ENCODE results near the gene TXN.

DNA sequence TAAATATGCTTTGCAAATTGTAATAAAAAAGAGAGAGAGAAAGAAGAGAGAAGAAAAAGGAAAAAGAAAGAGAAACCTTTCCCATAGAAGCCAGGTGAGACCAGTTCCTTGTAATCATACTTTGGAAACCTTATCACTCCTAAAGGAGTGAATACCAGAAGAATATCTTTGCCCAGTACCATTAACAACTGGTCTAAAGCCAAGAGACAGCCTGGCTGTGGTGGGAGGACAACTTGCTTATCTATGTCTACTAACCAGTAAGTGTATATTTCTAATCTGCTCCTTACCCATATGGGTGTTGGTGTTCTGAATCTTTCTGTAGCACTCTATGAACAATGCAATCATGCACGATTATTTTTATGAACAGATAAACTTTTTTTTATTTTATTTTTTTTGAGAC, 10.5 kb upstream of the TXN start:
- TF ChIP-seq EP300 (IDR thresholded peaks at IDR 0.05) = no peak
- TF ChIP-seq, protein P1, sequence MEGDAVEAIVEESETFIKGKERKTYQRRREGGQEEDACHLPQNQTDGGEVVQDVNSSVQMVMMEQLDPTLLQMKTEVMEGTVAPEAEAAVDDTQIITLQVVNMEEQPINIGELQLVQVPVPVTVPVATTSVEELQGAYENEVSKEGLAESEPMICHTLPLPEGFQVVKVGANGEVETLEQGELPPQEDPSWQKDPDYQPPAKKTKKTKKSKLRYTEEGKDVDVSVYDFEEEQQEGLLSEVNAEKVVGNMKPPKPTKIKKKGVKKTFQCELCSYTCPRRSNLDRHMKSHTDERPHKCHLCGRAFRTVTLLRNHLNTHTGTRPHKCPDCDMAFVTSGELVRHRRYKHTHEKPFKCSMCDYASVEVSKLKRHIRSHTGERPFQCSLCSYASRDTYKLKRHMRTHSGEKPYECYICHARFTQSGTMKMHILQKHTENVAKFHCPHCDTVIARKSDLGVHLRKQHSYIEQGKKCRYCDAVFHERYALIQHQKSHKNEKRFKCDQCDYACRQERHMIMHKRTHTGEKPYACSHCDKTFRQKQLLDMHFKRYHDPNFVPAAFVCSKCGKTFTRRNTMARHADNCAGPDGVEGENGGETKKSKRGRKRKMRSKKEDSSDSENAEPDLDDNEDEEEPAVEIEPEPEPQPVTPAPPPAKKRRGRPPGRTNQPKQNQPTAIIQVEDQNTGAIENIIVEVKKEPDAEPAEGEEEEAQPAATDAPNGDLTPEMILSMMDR (IDR thresholded peaks at IDR 0.05) = no peak
